DMS79 treated with DMSO at 0.1 percent for 48 hours (cell line): ENCODE results near the gene PLS3.
"Not testable (repeated sequence)": the region's sequence is repeated elsewhere in the genome, so short reads cannot be mapped to it uniquely, and the experiment has no call there.

Experiments
- DNase-seq: peaks from one replicate; lab custom pipeline; 2025; lab: John Stamatoyannopoulos, UW

Gene PLS3

DNA sequence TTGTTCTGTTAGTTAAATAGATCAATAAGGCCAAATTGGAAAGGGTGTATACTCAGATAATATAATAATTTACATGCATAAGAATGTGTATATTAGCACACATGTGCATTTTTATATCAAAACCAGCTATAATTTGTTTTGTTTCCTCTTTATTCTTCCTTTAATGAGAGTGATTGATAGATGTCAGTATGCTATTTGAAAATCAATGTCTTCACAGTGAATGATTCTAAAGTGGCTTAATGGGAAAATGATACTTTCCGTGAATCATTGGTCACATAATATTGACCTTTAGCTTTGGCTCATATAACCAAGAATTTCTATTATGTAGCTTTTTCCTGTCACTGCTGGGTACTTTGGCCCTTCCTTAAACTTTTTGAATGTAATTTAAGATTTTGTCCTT, 48.6 kb downstream of the PLS3 start:
- no peak for DNase-seq

DNA sequence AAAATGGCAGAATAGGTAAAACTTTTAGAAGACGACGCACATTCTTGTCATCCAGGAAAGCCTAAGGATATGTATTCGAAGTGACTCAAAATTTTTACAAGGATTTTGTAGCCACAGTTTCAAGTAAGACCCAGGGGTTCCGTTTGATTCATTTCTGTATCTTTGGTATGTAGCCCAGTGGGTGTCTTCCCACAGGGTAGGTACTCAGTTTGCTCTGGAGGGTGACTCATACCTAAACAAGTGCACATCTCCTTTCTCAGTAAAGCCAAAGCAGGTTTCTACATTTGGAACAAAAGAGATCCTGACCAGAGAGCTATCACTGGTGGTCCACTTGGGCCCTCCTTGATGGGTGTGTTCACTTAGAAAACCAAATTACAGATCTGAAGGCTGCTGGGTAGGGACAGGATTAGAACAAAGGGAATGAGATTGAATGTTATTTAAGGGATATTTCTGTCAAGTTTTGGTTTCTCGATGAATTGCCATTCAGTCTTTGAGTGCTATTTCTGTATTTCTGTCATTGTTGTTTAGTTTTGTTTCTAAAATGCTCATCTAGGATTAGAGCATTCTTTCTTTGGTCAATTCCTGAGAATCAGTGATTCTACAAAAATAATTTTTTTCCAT, 56.1 kb downstream of the PLS3 start:
- DNase-seq, result peak; percentile 16

- no peak for DNase-seq
These were observed 61.6 kb downstream of the PLS3 start for GRCh38 chrX:115622534-115622933.

GRCh38 chrX:115624916-115625315, 63.9 kb downstream of the PLS3 start:
- no peak for DNase-seq

- DNase-seq, result no peak
These were observed 64.8 kb downstream of the PLS3 start for GRCh38 chrX:115625572-115626301.

GRCh38 chrX:115630204-115630603, 69.2 kb downstream of the PLS3 start:
- DNase-seq, result no peak

- no peak for DNase-seq
These were observed 71.5 kb downstream of the PLS3 start for GRCh38 chrX:115632455-115632854.

- not testable (repeated sequence) for DNase-seq
These were observed 72.4 kb downstream of the PLS3 start for GRCh38 chrX:115633397-115633796.

DNA sequence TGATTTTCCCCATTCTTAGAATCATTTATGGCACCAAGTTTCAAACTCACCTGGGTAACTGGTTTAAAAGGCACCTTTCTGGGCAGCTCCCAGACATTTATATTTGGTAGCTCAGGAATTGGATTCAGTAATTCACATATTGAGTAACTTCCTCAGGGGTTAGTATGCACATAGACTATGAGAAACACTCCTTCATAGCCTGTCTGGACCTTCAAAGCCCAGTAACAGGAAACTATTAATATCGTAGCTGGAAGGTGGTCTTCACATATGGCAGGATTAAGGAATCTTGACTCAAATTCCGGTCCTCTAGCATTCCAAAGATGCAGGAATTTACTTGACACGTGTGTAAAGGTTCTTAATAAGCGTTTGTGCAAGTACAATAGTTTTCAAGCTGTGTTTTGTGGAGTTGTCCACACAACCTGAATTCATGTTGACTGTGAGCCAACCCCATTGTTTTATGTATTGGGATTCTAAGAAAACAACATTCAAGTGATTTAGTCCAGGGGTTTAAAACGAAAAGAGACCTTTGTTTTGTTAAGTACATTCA, 78.4 kb downstream of the PLS3 start:
- DNase-seq, result no peak

GRCh38 chrX:115642311-115642710, 81.3 kb downstream of the PLS3 start:
- no peak for DNase-seq

DNA sequence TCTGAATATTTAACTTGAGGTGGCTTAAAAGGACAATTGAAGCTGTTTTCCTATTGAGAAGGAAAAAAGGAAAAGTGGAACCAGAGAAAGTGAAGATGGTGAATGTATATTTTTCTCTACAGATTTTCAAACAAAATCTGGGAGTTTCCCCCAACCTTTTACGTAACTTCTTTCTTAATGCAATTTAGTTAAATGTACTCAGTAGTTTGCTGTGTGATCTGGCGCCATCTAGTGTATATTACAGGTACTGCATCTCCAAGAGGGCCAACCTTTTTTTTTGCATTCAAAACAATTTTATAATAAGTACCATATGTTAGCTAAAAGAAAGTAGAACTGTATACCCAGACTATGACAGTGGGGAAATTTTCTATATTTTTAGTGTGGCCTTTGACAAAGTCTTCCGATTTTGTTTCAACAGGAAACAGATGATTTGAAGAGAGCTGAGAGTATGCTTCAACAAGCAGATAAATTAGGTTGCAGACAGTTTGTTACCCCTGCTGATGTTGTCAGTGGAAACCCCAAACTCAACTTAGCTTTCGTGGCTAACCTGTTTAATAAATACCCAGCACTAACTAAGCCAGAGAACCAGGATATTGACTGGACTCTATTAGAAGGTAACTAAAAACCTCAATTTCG, 82.0 kb downstream of the PLS3 start:
- peak; percentile 9 for DNase-seq

DNA sequence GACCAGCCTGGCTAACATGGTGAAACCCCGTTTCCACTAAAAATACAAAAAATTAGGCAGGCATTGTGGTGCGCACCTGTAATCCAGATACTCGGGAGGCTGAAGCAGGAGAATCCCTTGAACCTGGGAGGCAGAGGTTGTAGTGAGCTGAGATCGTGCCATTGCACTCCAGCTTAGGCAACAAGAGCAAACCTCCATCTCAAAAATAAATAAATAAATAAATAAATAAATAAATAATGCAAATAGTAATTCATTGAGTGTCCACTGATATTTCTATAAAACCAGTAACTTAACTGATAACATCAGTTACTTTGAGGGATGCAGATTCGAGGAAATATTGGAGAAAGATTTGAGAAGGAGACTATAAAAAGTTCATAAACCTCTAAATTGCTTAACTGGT, 83.4 kb downstream of the PLS3 start:
- DNase-seq, result not testable (repeated sequence)

DNA sequence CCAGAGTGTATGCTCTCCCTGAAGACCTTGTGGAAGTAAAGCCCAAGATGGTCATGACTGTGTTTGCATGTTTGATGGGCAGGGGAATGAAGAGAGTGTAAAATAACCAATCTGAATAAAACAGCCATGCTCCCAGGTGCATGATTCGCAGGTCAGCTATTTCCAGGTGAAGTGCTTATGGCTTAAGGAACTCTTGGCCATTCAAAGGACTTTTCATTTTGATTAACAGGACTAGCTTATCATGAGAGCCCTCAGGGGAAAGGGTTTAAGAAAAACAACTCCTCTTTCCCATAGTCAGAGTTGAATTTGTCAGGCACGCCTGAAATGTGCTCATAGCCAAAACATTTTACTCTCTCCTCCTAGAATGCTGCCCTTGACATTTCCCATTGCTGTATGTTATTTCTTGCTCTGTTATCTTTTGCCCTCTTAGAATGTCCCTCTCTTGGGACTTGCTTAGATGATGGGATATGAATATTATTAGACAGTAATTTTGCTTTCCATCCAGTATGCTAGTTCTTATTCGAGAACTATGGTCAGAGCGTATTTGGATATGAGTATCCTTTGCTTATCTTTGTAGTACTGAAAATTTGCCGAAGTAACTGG, 88.6 kb downstream of the PLS3 start:
- no peak for DNase-seq

DNA sequence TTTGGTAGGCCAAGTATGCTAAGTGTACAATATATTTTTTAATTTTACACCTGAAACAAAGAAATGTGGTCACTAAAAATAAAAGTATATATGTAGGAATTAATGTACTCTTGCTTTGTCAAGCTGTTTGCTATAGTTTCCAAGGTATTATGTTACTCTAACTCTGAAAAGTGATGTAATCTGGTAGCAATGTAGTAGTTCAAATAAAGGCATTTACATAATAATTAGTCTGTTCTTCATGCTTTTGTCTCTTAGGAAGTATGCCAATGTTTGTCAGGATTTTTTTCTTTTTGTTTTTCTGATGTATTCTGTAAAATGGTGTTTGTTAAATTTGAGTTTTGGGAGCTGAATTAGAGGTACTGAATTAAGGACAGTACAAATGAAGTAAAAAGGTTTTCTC, 89.5 kb downstream of the PLS3 start:
- no peak for DNase-seq

DNA sequence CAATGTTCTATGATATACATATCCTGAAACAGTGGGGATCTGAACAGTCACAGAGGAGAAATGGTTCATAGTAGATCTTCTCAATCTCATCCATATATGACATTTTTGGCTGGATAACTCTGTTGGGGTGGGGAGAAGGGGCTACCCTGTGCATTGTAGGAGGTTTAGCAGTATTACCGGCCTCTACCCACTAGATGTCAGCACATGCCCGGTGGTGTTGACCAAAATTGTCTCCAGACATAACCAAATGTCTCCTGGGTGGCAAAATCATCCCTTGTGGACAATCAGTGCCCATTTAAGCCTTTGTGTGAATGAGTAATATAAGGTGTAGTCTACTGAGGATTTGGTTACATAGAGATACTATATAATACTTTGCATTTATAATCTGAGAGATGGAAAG, 89.9 kb downstream of the PLS3 start:
- no peak for DNase-seq

- no peak for DNase-seq
These were observed 91.2 kb downstream of the PLS3 start for GRCh38 chrX:115652221-115652620.

DNA sequence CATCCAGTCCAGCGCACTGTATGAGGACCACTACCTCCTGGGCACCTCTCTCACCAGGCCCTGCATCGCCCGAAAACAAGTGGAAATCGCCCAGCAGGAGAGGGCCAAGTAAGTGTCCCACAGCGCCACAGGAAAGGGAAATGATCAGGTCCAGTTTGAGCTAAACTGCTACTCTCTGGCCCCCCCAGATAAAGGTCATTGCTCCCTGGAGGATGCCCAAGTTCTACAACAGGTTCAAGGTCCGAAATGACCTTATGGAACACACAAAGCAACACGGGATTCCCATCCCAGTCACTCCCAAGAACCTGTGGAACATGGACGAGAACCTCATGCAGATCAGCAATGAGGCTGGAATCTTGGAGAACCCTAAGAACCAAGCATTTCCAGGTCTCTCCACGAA, 104.1 kb downstream of the PLS3 start:
- DNase-seq, result no peak

DNA sequence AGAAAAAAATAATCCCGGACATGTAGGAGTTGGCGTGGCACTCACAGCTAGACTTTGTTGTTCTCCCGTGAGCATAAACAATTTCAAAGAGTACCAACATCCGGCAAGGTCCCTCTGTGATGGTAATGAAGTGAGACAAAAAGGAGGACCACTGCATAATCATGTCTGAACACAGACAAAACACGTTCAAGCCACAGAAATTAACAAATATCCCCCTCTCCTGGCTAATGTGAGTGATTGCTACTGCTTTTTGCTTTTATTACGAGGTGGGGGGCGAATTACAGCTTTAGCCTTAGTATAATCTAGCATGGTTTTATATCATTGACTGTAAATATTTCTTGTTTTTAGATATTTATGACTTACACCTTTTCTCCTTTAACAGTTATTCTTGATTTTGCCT, 118.5 kb downstream of the PLS3 start:
- peak; percentile 21 for DNase-seq

- no peak for DNase-seq
These were observed 126.6 kb downstream of the PLS3 start for GRCh38 chrX:115687595-115687994.

DNA sequence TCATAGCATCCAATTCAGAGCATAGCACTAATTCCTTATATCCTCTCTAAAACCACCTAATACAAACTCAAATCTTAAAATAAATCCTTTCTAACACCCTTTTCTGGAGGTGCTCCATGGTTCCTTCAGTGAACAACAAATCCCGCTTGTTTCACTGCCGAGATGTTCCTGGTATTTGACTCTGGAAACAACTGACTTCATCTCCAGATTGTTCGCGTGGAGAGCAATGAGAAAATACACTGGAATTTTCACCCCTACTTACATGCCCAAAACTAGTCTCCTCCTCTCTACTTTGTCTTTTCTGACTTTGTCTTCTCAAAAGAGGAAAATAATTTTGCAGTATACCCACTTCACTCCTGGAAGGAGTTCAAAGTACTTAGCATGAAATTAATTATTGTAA, 129.0 kb downstream of the PLS3 start:
- peak; percentile 8 for DNase-seq

DNA sequence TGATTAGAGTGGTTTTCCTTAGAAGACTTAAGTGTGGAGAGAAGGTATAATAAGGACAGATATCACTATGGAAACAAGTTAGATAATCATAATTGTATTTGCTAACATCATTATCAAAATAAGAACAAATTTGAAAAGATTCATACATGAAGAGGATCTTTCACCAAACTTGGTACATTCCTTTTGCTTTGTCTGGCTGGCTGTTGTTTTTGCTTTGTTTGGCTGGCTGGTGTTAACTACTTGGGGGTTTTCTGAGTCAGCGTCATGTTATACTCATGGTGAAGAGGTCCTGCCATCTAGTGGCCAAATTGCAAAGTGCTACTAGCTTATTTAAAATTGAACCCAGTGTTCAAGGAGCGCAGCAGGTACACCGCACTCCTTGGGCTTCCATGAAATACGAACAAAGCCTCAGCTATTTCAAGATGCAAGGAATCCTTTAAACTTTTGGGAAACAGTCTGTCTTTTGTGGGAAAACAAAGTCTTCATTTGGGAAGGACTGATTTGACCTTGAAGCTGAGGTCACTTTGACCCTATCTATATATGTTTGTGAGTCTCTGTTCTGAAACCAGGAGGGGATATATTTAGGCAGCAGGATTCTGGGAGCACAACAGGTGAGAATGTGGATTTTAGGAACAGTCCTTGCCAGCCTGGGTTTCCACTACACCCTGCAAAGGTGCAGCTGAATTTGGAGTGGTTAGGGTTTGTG, 129.7 kb downstream of the PLS3 start:
- peak; percentile 58 for DNase-seq

- no peak for DNase-seq
These were observed 132.5 kb downstream of the PLS3 start for GRCh38 chrX:115693476-115693875.
